HG03354 (cell line): ENCODE data around the gene MGMT.

Source experiments
- ATAC-seq: cut with Tn5 transposase; IDR thresholded peaks from one replicate; pipeline ENCODE4 v1.9.1; 2021; ENCODE audit warnings: mild to moderate bottlenecking; ENCODE audit not compliant: unreplicated experiment, poor library complexity, severe bottlenecking

MGMT gene

DNA sequence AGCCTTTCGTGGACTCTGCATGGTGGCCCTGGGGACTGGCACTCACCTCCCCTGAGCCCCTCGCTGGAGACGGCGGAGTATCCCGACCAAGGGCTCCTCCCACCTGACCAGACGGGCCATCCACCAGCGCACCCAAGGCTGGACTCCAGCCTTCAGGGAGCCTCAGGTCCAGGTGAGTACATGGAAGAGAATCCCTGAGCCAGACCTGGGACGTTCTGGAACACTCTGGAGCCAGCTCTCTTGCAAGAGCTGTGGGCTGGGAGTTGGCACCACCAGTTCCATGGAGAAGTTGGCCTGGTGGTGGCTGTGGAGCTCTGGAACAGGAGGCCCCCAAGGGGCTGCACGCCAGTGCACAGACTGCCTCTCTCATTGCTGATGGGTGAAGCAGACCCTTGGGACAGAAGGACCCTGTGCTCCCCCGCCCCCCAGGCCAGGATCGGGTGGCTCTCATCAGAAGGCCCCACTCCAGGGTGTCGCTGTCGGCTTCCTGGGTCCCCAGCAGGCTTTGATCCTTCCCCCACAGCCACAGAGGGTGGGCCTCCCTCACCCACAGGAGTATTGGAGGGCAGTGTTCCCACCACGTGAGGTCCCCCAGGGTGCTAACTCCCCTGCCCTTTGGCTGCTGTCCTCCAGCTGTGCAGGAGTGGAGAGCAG is 307.2 kb downstream of the MGMT start:
- ATAC-seq = no peak

- no peak for ATAC-seq
These were observed 307.8 kb downstream of the MGMT start for GRCh38 chr10:129774736-129775401.

- ATAC-seq = no peak
These were observed 308.6 kb downstream of the MGMT start for GRCh38 chr10:129775681-129776080.

- no peak for ATAC-seq
These were observed 310.6 kb downstream of the MGMT start for GRCh38 chr10:129777687-129778086.

GRCh38 chr10:129778571-129778970 is 311.5 kb downstream of the MGMT start:
- no peak for ATAC-seq

GRCh38 chr10:129779126-129780111 is 312.4 kb downstream of the MGMT start:
- no peak for ATAC-seq

GRCh38 chr10:129780198-129780597 is 313.2 kb downstream of the MGMT start:
- ATAC-seq = no peak

- ATAC-seq = no peak
These were observed 314.1 kb downstream of the MGMT start for GRCh38 chr10:129780901-129781795.

GRCh38 chr10:129784291-129784690 is 317.2 kb downstream of the MGMT start:
- no peak for ATAC-seq

- ATAC-seq = no peak
These were observed 317.9 kb downstream of the MGMT start for GRCh38 chr10:129784891-129785290.

DNA sequence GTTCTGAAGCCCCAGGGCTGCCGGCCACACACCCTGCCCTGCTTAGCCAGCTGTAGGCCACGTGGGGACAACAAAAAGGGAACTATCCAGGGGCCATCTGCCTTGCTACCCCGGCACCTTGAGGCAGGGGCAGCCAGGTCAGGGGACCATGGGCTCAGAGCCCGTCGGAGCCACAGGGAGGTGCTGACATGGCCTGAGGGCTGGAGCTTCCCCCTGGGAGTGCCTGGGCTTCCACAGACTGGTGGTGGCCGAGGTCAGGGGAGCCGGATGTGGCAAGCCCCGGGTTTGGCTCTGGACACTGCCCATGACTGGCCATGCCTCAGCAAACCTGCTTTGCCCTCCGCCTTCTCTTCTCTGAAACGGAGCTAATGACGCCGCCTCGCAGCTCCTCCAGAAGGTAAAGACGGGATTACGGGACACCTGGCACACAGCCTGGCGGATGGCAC is 318.5 kb downstream of the MGMT start:
- no peak for ATAC-seq

GRCh38 chr10:129786216-129786615 is 319.2 kb downstream of the MGMT start:
- no peak for ATAC-seq

DNA sequence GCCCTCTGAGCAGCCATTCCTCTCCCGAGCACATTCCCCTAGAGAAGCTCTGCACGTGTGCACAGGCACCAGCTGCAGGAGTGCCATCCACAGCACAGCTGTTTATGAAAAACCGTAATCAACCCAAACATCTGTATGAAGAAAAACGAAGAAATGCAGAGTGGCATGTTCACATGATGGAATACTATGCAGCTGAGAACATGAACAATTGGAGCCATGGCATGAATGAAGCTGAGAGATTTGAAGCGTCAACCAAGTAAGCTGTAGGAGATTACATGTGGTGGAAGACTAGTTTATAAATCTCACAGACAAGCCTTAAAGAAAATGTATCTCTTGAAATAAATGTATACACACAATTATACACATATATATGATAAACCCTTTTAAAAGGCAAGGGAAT is 320.5 kb downstream of the MGMT start:
- ATAC-seq = no peak

DNA sequence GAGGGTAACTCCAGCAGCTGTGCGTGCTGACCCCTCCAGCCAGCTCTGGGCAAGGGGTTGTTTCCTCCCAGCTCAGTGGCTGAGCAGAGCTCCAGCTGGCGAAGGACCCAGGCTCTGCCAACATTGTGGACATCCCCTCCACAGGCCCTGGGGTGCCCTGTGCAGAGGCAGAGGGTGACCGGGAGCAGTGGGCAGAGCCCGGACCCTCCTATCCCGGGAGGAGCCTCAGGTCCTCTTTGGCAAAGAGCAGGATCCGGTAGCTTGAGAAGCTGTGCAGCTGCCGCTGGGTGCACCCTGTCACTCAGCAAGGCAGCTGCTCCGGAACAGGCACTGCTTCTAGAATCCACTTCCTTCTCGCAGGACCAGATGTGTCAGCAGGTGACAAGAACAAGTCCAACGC is 321.2 kb downstream of the MGMT start:
- ATAC-seq = no peak

DNA sequence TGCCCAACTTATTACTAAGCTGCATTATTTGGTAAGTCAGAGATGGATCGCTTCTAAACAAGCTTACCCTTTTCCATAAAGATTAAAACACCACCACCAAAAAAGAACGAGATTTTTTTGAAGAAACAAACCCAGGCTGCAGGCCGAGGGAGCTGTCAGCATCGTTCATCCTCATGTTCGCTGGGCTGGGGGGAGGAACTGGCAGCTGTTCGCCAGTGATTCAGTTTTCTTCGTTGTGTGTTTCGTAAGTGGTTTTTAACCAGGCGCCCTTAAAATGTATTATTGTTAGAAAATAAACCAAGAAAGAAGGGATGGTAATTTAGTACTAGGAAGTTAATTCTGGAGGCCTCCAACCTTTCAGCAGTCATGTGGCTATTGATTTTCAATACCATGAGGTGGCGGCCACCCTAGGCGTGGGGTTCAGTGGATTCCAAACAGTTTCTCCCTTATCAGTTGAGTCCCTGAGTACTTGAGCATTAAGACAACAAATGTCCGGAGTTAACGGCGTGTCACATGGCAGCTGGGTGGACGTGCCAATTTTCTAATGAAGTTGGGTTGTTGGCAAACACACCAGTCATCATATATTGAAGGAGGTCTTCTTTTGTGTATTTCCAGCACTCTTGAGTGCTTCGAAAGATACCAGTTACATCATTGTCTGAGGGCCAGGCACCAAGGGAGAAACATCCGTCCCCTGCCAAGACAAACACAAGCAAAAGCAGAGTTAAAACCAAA is 323.8 kb downstream of the MGMT start:
- no peak for ATAC-seq

DNA sequence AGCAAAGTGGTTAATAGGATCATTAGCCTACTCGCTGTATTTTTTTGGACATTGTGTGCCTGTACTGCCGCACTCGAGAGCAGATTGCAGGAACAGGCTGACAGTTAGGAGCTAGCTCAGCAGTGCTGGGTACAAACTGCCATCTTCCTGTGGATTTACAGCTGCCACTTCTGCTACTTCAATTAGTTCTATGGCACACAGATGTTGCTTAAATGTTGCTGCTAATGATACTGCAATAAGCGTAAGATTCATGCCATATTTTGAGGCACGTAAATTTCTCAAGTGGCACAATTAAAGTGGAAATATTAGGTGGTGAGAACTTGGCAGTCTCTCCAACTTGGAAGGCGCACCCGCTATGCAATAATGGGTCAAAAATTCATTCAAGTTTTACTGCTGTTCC is 325.1 kb downstream of the MGMT start:
- no peak for ATAC-seq

GRCh38 chr10:129792864-129793263 is 325.8 kb downstream of the MGMT start:
- no peak for ATAC-seq

GRCh38 chr10:129793479-129793878 is 326.4 kb downstream of the MGMT start:
- ATAC-seq = no peak

DNA sequence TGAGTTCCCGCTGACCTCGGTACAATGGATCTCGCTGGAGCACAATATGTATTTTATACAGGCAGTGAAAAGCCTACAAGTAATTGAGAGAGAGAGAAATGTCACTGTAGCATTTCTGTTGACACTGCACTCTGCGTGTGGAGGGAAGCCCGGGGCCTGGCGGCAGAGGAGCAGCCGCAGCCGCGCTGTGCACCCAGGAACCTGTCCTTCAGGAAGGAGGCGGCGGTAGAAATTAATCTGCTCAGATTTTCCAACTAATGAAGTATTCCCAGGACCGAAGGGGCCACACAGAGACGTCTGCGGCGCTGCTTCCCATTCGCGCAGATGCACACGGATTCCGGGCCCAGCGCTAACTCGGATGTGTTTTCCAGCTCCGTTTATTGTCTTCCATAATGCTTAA is 327.0 kb downstream of the MGMT start:
- no peak for ATAC-seq
